Thoracic aorta (tissue), 2 donors: Measurements from ENCODE around the gene GOLGA8Q. TPM values are rescaled to one million over a fixed set of nuclear protein-coding genes. Genes with fewer than 3 reads are reported as not detected.
"Not testable (repeated sequence)": the region's sequence is repeated elsewhere in the genome, so short reads cannot be mapped to it uniquely, and the experiment has no call there.

Source experiments
- ATAC-seq: fragments of 150-250 bp; one replicate; pipeline ENCODE4 v1.8.0; 2017; ENCODE audit warnings: low read depth; ENCODE audit not compliant: insufficient number of reproducible peaks, low FRiP score
- DNase-seq: peaks from one replicate; pipeline ENCODE4 v3.0.0-alpha.2; 2020; ENCODE audit warnings: low spot score
- H3K27ac ChIP-seq, 2 donors: fragments of 200-600 bp; sonication (generic); 1 replicate in 1 of 2; 2 replicates in 1 of 2; pipeline ENCODE4 v1.5.1; 2016; ENCODE audit warnings: mild to moderate bottlenecking in 2 of 2, moderate library complexity in 2 of 2
- H3K27me3 ChIP-seq: fragments of 200-600 bp; sonication (generic); replicated peaks from 2 replicates; pipeline ENCODE4 v1.6.0; 2016; ENCODE audit warnings: mild to moderate bottlenecking; ENCODE audit not compliant: insufficient read depth
- H3K36me3 ChIP-seq: fragments of 200-600 bp; sonication (generic); one replicate; pipeline ENCODE4 v1.5.1; 2016
- H3K4me1 ChIP-seq, 2 donors: fragments of 200-600 bp; sonication (generic); 1 replicate in 1 of 2; 2 replicates in 1 of 2; pipeline versions ENCODE4 v1.5.1 to v1.6.0; 2016; ENCODE audit warnings: low read depth in 2 of 2, mild to moderate bottlenecking in 1 of 2; ENCODE audit not compliant: control insufficient read depth in 1 of 2
- H3K4me3 ChIP-seq: fragments of 200-600 bp; sonication (generic); 2 replicates; pipeline ENCODE4 v1.5.1; 2016; ENCODE audit warnings: mild to moderate bottlenecking
- H3K9me3 ChIP-seq: fragments of 200-600 bp; sonication (generic); 2 replicates; pipeline ENCODE4 v1.5.1; 2016
- CTCF ChIP-seq: fragments of 200-600 bp; sonication (generic); IDR thresholded peaks from one replicate; pipeline ENCODE4 v1.5.1; 2019; ENCODE audit warnings: antibody characterized with exemption
- total RNA-seq, 2 donors: library from RNA; depleted of rRNA; stranded (reverse); fragments of >200 nt; gene quantifications; one replicate each; pipeline versions ENCODE4 v1.1.0 to v1.2.3, GENCODE V29; 2016

GOLGA8Q gene
- total RNA-seq, 2 donors from 2014 or later = 5.1 to 15.8 TPM

- ATAC-seq, H3K36me3 ChIP-seq, H3K4me1 ChIP-seq, H3K9me3 ChIP-seq, H3K4me3 ChIP-seq, H3K27me3 ChIP-seq, DNase-seq, H3K27ac ChIP-seq: not testable (repeated sequence)
Measured at GRCh38 chr15:30580716-30581115, 28.9 kb downstream of the GOLGA8Q start.

- not testable (repeated sequence) for H3K27me3 ChIP-seq, H3K4me3 ChIP-seq, ATAC-seq, H3K4me1 ChIP-seq, H3K27ac ChIP-seq, H3K36me3 ChIP-seq, DNase-seq, H3K9me3 ChIP-seq
- TF ChIP-seq CTCF = peak; percentile 22
Measured at GRCh38 chr15:30598953-30599352, 47.1 kb downstream of the GOLGA8Q start.

GRCh38 chr15:30603796-30604195 is 51.9 kb downstream of the GOLGA8Q start, which contains the start of gene GOLGA8H:
TSS of gene GOLGA8H (plus strand) at chr15:30604028. CDS start at chr15:30604126, 98 bp downstream.
- not testable (repeated sequence) for H3K9me3 ChIP-seq, DNase-seq, H3K36me3 ChIP-seq, H3K27me3 ChIP-seq, H3K4me3 ChIP-seq, H3K27ac ChIP-seq, ATAC-seq, H3K4me1 ChIP-seq

Other genes starting within 250 kb of the GOLGA8Q start
- 1 to 10 TPM; 7.0 to 7.6 TPM for gene CHRFAM7A, start 158.5 kb upstream of the GOLGA8Q start, total RNA-seq
- gene GOLGA8R, start 137.8 kb upstream of the GOLGA8Q start, total RNA-seq = 10 to 100 TPM in 1 of 2 donors, 1 to 10 TPM in 1; 8.8 to 11.9 TPM
- 1 to 10 TPM in 1 of 2 donors, under 1 TPM in 1; 0.68 to 1.3 TPM for gene GOLGA8H, start 52.0 kb downstream of the GOLGA8Q start, total RNA-seq